Fibroblast of skin of left quadriceps (primary cell): ENCODE data around the gene ABCC12.

Source experiments
- DNase-seq, 2 experiments: peaks; one replicate each; pipeline ENCODE4 v3.0.0-alpha.2; 2013; ENCODE audit warnings: low read depth in 2 of 2

ABCC12 gene

DNA sequence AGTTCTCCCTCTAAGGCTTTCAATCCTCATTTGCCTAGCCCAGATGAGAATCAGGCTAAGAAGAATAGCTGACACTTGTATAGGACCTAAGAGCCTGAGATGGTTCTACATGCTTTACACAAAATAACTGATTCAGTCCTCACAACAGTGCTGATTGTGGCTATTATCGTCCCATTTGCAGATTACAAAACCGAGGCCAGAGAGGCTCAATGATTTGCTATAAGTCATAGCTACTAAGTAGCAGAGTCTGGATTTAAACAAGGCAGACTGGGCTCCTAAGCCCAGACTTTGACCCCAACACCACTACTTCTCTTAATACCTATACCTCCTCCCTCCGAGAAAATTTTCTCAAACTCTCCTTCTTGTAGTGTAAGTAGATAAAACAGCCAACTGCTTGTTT lies 23.1 kb downstream of the ABCC12 start:
- no peak for DNase-seq

DNA sequence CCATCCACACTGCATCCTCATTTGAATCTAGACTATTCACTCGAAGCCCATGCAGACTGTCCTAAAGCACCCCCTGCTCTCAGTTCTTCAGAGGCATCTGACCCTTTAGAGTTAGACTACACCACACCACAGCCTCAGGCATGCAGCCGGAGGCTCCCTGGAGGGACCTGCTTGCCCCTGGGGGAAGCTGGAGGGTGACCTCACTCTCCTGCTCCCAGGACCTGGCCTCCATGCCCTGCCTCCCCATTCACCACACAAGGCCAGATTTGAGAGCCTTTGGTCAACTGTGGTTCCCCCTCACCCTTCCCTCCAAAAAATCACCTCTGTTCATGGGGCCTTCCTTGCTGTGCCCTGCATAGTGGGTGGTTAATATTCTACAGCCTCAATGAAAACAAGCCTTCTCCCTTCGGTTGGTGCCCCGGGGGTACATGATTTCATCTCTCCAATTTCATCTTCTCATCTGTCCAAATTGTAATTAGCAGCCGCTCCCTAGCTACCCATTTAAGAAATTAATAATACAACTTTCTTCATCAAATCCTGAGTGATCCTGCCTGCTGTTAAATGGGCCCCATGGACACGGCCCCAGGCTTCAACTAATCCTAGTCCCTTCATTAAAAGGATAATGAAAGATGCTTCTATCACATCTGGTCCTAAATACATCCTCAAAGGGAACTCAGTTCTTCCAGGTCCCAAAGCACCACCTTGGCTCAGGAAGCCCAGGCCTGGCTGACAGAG lies 24.4 kb downstream of the ABCC12 start:
- no peak for DNase-seq

DNA sequence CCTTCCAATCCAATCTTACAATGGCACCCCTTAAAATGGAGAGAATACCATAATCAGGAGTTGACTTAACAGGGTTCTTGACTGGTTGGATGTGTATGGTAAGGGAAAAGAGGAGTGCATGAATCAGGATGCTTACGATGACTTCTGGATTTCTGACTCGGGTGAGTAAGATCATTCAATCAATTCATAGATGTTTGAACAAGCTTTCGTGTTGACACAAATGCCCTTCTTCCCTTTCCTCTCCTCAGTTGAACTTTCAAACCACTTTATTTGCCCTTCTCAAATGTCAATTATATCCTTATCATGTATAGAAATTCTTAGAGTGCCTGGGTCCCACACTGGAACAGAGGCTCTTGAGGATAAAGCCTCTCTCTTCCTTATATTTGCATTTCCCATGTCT lies 25.9 kb downstream of the ABCC12 start:
- no peak for DNase-seq

DNA sequence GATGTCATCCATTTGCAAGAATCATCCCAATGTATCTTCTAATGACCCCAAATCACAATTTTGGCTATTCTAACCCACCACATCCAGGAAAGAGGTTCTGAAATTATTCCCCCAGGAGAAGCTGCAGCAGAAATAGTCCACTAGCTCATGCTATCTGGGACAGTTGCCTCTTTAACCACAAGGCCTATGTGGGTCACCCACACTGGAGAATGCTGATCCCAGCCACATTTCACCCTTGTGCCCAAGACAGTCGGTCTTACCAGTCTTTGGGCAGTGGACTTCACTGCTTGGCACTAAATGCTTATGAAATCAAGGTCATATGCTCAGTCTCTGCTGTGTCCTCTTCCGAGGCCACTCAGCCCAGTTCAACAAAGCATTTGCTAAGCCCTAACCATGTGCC lies 27.0 kb downstream of the ABCC12 start:
- no peak for DNase-seq

DNA sequence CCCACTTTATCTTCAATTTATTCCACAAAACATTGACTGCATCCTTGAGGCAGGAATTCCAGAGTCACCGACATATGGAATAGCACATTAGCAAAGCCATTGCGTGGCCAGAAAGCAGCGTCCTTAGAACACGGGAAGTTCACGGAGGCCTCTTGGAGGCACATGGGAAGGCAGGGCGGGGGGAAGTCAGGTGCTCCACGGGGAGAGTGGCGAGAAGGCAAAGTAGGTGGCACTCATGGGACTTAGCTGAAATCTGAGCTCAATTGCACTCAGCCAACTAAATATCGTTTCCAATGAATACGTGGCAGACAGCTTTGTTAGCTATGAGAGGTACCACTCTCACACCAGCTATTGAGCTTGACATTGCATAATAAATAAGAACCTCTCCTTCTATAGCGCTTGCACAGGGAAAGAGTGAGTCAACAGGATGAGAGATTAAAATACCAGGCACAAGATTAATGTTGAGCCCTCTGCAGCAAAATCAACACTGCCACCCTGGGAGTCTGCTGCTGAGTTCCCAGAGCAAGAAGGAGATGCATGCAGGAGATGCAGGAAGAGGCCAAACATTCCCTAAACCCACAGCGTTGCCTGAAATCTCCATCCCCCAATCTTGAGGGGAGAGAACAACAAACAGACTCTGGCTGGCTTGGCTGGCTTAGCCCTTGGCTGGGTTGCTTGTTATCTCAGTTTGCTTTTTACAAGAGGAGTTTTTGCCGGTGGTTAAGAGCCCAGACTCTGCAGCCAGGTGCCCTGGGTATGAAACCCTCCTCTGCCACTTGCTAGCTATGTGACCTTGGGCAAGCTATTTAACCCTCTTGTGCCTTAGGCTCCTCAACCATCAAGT lies 28.8 kb downstream of the ABCC12 start:
- peak; percentile 98 to 99 for DNase-seq

DNA sequence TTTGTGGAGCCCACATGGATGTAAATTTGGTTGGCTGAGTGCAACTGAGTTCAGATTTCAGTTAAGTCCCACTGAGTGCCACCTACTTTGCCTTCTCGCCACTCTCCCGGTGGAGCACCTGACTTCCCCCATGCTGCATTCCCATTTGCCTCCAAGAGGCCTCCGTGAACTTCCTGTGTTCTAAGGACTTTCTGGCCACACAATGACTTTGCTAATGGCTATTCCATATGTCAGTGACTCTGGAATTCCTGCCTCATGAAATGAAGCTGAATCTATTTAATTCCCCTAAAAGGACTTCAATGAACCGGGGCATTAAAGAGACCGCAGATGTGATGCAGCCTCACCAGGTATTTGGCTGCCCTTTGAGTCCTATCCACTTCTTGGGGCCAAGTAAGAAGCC lies 29.9 kb downstream of the ABCC12 start:
- no peak for DNase-seq

DNA sequence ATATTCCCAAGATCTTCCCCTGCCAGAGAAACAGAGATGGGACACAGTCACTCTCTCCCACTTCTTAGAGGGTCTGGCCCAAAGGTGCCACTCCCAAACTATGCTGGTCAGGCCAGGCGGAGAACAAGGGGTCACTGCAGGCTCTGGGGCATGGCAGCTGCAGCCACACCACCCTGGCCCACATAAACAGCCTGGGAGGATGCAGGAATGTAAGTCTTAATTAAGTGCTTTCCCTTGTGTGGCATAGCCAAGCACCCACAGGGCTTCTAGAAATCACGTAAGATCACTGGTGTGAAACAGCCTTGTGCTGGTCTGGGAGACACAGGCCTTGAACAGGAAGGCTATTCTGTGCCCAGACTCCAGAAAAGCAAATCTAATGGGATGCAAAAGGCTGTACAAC lies 31.5 kb downstream of the ABCC12 start:
- DNase-seq = no peak

DNA sequence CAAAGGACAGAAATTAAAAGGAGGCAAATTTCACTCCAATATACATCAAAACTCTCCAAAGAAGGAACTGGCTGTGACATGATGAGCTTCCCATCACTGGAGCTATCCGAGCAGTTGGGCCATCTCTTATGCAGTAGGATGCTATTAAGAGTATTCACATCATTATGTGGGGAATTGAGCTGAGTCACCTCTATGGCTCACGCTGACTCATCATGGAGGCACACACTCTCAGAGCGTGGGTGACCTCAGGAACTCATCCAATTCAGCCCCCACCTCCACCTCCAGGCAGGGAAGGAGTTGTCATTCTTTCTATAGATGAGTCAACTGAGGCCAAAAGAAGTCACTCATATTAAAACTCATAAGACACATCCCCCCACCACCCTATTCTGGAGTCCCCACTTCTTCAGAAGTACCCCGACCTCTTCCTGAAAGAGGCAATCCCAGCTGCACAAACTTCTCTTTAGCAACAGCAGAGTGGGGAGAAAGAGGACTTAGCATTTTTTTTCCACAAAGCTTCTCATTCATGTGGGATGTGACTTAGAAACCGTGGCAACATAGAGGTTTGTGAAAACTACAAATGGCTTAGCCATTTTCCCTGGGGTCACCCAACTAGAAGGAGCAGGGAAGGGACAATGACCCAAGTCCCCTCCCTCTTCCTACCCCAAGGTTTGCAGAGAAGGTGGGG lies 32.5 kb downstream of the ABCC12 start:
- peak; percentile 99 for DNase-seq

DNA sequence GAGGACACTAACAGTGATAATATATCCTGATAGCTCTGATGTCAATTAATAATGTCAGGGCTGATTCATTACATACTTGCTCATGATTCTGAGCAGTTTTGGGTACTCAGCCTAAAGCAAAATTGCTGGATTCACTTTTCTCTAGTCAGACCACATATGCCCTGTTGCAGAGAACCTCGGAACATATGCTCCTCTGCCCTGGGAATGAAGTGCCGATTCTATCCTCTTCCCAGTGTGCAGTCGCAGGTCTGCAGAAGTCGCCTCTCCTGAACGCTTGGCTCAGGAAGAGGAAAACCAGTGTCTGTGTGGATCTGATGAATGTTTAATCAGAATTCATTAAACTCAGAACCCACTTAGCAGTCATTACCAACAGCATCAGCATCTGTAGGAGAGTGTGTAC lies 34.5 kb downstream of the ABCC12 start:
- DNase-seq = no peak

DNA sequence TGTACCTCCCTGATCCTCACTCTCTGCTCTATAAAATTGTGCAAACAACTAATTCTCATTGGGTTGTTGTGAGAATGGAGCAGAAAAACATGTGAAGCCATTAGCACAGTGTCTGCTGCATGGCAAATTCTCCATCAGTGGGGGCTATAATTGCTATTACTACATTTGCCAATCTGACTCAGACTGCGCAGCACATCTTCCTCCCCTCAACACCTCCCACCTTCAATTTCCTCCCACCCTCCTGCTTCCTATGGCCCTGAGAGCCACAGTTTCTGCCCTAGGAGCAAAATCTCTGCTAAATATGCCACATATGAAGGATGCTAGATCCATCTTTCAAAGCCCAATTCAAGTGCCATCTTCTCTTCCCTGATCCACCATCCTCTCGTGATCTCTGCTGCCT lies 37.0 kb downstream of the ABCC12 start:
- no peak for DNase-seq

DNA sequence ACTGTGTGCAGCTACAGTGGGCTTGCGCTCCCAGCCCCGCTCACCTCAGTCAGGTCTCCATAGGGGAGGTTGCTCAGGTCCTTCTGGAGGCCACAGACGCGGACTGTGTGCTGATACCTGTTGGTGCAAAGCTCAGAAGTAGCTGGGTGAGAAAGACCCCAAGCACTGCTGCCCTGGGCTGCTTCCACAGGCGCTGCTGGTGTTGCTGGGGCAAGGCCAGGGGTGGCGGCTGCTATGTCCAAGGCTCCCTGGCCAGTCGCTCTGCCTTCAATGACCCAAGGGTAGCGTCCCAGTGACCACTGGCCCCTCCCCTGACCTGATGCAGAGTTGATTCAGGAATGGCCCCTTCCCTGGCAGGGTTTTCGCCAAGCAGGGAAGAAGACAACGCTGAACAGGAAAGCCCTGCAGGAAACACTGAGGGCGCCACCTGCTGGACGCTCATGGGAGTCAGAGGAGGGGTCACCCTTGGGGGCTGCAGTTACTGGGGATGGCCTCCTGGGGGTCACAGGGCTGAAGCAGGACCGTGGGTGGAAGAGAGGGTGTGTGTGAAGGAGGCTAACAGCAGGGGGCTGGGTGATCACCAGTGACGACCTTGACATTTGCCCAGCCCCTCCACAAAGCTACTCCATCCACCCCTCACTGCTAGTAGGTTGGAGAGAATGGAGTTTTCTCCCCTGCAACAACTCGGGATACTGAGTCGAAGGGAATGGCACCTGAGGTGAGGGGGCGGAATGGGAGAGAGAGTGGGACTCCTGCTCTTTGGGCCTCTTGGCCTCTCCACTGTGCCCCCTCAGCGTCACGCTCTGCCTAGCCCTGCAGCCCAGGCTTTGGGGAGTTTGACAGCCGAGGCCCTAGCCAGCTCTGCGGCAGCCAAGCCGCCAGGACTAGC lies 38.3 kb downstream of the ABCC12 start:
- peak in 1 of 2 experiments; percentile 23 for DNase-seq

DNA sequence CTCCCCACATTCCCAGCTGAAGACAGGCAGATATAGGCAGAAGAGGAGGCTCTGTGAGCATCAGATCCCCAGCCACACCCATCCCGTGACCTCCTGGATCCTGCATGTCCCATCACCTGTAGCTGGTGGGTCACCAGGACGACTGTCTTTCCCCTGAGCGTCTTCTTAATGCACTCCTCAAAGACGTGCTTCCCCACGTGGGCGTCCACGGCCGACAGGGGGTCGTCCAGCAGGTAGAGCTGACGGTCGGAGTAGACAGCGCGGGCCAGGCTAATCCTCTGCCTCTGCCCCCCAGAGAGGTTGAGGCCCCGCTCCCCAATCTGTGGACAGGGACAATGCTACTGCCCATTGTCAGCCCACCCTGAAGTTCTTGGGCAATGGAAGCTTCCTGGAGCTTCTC lies 40.5 kb downstream of the ABCC12 start:
- no peak for DNase-seq

DNA sequence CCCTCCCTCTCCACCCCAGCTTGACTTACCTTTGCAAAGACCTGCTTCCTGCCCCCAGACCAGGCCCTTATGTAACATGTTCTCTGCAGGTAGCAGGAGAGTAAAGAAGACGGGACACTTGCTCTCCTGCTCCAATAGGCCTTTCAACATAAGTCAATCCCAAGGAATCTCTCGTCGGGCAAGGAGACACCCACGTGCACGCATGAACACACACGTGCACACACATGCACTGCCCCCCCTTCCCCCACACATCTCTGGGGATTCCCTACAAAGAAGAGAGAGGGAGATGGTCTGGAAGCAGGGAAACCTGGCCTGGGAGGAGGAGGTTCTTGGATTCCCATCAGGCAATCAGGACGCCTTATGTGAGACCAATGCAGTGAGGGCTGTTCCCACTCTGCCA lies 41.4 kb downstream of the ABCC12 start:
- no peak for DNase-seq

DNA sequence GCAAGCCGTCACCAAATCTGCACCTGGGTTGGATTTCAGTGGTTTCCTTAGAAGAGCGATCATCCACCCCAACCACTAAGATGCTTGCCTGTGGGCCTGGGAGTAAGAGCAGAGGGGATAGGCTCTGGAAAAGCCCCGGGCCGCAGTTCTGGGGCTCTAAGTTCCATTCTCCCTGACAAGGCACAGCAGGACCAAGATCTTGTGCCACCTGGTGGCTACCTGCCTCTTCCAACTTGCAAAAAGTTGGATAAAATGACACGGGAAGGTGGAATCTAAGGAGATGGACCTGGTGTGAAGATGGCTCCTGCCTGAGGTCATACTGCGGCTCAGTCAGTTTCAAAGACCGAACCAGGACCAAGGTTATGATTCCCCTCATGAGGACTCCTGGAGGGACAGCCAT lies 42.3 kb downstream of the ABCC12 start:
- no peak for DNase-seq

DNA sequence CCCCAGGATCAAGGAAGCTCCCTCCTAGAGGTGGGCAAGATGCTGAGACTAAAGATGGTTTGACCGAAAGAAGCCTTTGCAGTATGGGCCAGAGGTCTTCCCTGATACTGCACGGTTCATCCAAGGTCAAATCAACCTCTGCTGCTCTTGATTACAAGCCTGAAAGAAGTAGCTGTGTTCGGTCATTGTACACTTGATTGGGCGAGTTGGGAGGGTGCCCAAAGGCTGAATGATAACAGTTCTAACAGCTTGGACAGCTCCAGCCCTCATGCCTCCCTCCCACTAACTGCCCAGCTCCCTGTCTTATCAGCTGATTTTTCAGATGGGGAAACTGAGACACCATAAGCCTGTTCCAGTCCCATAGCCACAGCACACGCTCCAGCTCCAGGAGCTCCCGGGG lies 42.8 kb downstream of the ABCC12 start:
- DNase-seq = no peak

DNA sequence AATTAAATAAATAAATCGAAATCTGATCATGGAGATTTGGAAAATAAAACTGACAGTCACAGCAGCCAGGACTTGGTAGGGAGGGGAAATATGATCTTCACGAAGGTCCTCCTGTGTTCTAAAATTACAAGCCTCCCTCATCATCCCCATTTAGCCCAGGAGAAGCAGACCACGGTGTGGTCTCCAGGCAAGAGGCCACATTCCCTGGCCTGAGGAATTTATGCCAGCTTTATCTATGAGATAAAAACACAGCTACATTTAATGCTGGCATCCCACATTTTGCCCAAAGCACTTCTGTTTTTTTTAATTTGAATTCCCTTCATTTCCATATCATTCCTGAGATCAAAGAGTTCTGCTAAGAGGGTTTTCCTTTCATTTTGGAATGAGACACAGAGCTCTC lies 43.2 kb downstream of the ABCC12 start:
- DNase-seq = no peak

DNA sequence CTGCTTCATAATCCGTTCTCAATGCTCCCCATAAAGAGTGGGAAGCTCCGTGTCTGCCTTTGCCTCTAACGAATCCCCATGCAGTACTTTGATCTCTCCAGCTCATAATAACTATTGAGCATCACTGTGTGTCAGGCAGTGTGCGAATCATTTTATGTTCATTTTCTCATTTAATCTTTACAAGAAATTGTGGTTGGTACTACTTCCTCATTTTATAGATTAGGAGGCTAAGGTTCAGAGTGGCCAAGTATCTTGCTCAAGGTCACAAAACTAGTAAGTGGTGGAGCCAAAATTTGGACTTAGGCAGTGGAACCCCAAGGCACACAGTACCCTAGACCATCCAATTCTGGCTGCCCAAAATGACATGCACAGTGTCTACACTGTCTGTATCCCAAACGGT lies 44.8 kb downstream of the ABCC12 start:
- DNase-seq = no peak

DNA sequence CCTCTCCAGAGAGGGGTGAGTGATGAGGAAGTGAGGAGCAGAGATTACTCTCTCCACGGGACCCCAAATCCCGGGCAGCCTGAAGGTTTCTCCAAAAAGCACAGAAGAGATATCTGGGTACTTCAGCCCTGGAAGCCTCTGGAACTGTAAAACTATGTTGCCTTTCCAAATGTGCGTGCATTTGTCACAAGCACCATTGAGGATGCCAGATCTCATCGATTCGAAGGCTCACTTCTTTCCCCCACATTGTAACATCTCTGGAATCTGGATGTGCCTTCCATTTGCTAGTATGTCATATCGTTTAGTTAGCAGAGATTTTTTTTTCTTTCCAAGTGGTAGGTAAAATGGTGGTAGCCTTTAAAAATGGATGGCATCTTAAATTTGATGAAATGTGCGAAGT lies 45.8 kb downstream of the ABCC12 start:
- no peak for DNase-seq

DNA sequence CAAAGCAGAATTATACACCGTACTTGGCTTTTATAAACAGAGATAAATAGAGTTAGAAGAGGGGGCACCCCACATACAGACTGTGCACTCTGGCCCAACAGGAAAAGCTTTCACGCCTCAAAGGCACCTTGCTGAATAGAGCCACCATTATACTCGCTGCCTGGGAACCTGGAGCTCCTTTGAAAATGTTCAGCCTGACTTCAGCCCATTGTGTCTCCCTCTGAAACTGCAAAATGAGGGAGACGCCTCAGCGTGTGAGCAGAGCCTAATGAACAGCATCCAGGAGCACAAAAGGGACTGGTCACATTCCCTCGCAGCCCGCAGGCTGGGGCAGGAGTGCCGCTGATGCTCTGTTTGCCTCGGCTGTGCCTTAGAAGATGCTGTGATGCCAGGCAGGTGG lies 46.3 kb downstream of the ABCC12 start:
- no peak for DNase-seq

DNA sequence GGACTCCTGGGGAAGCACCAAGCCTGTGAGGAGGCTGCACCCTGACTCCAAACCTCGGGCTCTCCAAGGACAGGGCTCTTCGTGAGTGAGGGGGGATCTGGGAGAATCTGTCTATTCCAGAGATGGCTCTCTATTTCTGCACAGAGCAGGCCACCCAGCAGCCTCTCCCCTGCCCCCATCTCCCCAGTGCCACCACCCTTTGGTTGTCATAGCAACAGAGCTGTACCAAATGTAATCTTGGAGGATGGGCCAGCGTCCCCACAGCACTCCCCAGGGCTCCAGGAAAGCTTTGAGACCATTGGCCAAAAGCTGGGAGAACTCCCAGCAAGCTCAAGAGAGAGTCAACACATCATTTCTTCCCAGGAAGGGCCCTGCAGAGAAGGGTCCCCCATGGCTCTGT lies 49.3 kb downstream of the ABCC12 start:
- DNase-seq = no peak
